Fibroblast of lung (primary cell): ENCODE results near the gene PRPF6.

Experiments
- CTCF ChIP-seq, 2 donors: IDR thresholded peaks in 1 of 2; conservative IDR thresholded peaks in 1 of 2; 1 replicate in 1 of 2; 2 replicates in 1 of 2; pipeline ENCODE4 v1.5.1; 2011 to 2012; ENCODE audit warnings: low read length in 2 of 2, control low read depth in 1 of 2, inconsistent platforms in 1 of 2, low read depth in 1 of 2, mild to moderate bottlenecking in 1 of 2
- EZH2 ChIP-seq: IDR thresholded peaks from 2 replicates; pipeline ENCODE4 v1.5.1; 2012; ENCODE audit warnings: low read length, control low read depth, mild to moderate bottlenecking; ENCODE audit errors: missing control alignments

- TF ChIP-seq CTCF (conservative IDR thresholded peaks at IDR 0.05 in 1 of 2, IDR thresholded peaks at IDR 0.05 in 1 of 2; ENCODE audit: low read depth in 1 of 2, low read length in 2 of 2), result no peak
- no peak for TF ChIP-seq EZH2
These were observed 95.4 kb downstream of the PRPF6 start for GRCh38 chr20:64076061-64076997.
